Airway epithelial cell (primary cell): ENCODE results near the gene OXSM. TPM values are rescaled to one million over a fixed set of nuclear protein-coding genes. Genes with fewer than 3 reads are reported as not detected.

Source experiments
- total RNA-seq: library from RNA; depleted of rRNA; stranded (reverse); fragments of >200 nt; gene quantifications from 2 replicates; pipeline ENCODE4 v1.2.3, GENCODE V29; 2015

OXSM gene
- total RNA-seq, result 8.8 and 16.2 TPM in 2 replicates

DNA sequence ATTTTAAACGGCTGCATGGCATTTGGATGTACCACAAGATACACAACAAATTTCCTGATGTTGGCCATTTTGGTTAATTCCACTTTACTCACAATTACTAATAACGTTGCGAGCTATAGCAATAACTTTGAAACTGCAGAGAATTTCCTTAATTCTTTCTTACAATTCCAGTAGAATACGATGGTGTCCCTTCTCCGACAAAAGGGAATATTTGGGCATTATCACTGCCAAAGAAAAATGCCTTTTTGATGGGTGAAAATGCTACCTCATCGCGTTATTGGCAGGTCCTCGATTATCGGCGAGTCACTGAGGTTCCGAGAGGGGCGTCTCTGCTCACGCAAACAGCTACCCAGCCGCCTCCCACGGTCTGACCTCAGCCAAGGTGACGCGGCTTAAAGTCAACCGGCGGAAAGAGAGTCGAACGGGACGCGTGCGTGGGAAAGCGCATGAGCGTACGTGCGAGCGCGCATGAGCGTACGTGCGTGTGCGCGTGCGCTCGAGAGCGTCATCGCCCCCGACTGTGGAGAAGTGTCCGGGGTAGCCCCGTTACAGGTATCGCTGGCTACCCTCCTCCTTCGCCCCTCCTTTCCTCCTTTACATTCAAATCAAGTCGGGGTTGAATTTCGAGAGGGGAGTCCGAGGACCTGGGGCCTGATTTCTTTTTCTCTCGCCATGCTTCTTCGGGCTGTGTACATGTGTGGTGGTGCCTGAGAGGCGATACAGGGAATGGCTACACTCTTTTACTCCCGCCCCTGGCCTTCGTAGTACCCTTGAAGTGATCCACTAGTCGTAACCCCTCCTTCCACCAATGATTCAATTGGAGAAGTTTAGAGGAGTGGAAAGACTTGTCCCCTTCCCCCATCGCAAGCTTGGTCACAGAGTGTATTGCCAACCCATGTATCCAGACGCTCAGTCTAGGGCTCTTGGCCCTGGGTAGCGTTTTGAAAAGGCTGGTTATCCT, at the start of gene OXSM:
Gene OXSM, plus strand, starts transcription at position 495 of the 961 bp plus-strand sequence. CDS start 931 bp downstream, outside the sequence.

GRCh38 chr3:25782938-25783660, 6.8 kb upstream of the OXSM start, which contains the start of gene NGLY1:
NGLY1 (minus strand) TSS chr3:25783443; CDS start chr3:25783390, 53 bp downstream.

Other genes with a start within 250 kb of the OXSM start
- 51.2 and 64.3 TPM in 2 replicates for gene TOP2B, start 125.2 kb upstream of the OXSM start, total RNA-seq
- gene NGLY1, start 6.6 kb upstream of the OXSM start, total RNA-seq, result 14.2 and 16.2 TPM in 2 replicates